ENCODE measurements around the gene MKRN2.

- TF ChIP-seq CTCF (conservative IDR thresholded peaks at IDR 0.05) (no peak), ZFX (IDR thresholded peaks at IDR 0.05) (no peak)
Observed at GRCh38 chr3:12577379-12577778, 20.5 kb downstream of the MKRN2 start.
